Endothelial cell of hepatic sinusoid (primary cell): Measurements from ENCODE around the gene HS6ST1.

Experiments used
- in situ Hi-C: cut with HindIII; loops from 2 replicates; pipeline ENCODE4 v1.10.0; 2017; ENCODE audit warnings: low sequenced_read_pairs

HS6ST1 gene

GRCh38 chr2:128284841-128285240 lies 33.8 kb downstream of the HS6ST1 start:
- in situ Hi-C loops = no loop called here

GRCh38 chr2:128284037-128284441 lies 34.6 kb downstream of the HS6ST1 start:
- in situ Hi-C loops = no loop called here

- in situ Hi-C loops = no loop called here
These were observed 35.5 kb downstream of the HS6ST1 start for GRCh38 chr2:128282976-128283810.

- in situ Hi-C loops = no loop called here
These were observed 36.3 kb downstream of the HS6ST1 start for GRCh38 chr2:128282246-128282975.

- in situ Hi-C loops = no loop called here
These were observed 36.8 kb downstream of the HS6ST1 start for GRCh38 chr2:128281852-128282245.

GRCh38 chr2:128280901-128281321 lies 37.8 kb downstream of the HS6ST1 start:
- in situ Hi-C loops = no loop called here

GRCh38 chr2:128280158-128280871 lies 38.4 kb downstream of the HS6ST1 start:
- in situ Hi-C loops = no loop called here

GRCh38 chr2:128279786-128280157 lies 38.9 kb downstream of the HS6ST1 start:
- in situ Hi-C loops = no loop called here

- in situ Hi-C loops = no loop called here
These were observed 39.7 kb downstream of the HS6ST1 start for GRCh38 chr2:128279009-128279408.

GRCh38 chr2:128277961-128278681 lies 40.5 kb downstream of the HS6ST1 start:
- in situ Hi-C loops = no loop called here

GRCh38 chr2:128276878-128277675 lies 41.6 kb downstream of the HS6ST1 start:
- in situ Hi-C loops = no loop called here

- in situ Hi-C loops = no loop called here
These were observed 43.1 kb downstream of the HS6ST1 start for GRCh38 chr2:128275498-128276045.

- in situ Hi-C loops = no loop called here
These were observed 44.5 kb downstream of the HS6ST1 start for GRCh38 chr2:128274218-128274617.

- in situ Hi-C loops = no loop called here
These were observed 45.1 kb downstream of the HS6ST1 start for GRCh38 chr2:128273469-128274081.

- in situ Hi-C loops = no loop called here
These were observed 45.8 kb downstream of the HS6ST1 start for GRCh38 chr2:128272601-128273468.

GRCh38 chr2:128271911-128272600 lies 46.6 kb downstream of the HS6ST1 start:
- in situ Hi-C loops = no loop called here

GRCh38 chr2:128271597-128271910 lies 47.1 kb downstream of the HS6ST1 start:
- in situ Hi-C loops = no loop called here
